HG03135 (cell line): Measurements from ENCODE around the gene TM7SF3.
"Not testable (repeated sequence)": the region's sequence is repeated elsewhere in the genome, so short reads cannot be mapped to it uniquely, and the experiment has no call there.

Experiments used
- ATAC-seq: cut with Tn5 transposase; IDR thresholded peaks from one replicate; pipeline ENCODE4 v1.9.1; 2021; ENCODE audit warnings: mild to moderate bottlenecking, moderate library complexity; ENCODE audit not compliant: unreplicated experiment

Gene TM7SF3

GRCh38 chr12:26987634-26988424, 26.4 kb downstream of the TM7SF3 start:
- ATAC-seq = no peak

DNA sequence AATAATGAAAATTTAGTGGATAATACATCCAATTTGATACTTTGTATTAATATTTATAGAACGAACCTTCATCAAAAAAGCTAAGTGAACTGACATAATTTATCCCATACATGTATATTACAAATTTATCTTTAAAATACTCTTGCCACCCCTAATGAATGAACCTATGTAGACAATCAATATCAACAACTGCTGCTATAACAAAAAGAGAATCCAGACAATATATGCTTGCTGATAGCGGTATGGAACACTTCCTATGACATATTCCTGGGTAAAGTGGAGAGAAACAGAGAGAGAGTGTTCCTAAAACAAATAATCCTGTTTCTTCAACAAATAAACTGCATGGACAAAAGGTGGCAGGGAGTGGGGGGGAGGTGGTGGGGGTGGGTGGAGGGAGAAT, 31.3 kb downstream of the TM7SF3 start:
- no peak for ATAC-seq

DNA sequence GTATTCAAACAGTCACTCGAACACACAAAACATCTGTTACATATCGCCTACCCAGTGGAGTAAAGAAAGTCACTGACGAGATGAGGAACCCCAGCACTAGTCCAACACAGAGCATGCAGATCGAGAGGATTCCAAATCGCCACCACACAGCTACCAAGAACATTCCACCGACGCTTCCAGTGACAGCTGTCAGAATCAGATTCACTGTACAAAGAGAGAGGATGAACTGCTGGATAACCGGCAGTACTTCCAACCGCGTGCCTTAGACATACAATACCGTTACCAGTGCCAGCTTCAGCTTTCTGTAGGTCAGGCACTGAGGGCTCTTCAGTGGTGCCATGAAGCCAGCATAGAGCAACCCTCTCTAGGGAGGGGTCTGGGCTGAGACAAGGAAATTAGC, 34.5 kb downstream of the TM7SF3 start:
- ATAC-seq = no peak

- ATAC-seq = no peak
These were observed 35.4 kb downstream of the TM7SF3 start for GRCh38 chr12:26978801-26979200.

GRCh38 chr12:26976687-26977086, 37.5 kb downstream of the TM7SF3 start:
- ATAC-seq = no peak

GRCh38 chr12:26971963-26972362, 42.2 kb downstream of the TM7SF3 start:
- peak; percentile 95 for ATAC-seq

DNA sequence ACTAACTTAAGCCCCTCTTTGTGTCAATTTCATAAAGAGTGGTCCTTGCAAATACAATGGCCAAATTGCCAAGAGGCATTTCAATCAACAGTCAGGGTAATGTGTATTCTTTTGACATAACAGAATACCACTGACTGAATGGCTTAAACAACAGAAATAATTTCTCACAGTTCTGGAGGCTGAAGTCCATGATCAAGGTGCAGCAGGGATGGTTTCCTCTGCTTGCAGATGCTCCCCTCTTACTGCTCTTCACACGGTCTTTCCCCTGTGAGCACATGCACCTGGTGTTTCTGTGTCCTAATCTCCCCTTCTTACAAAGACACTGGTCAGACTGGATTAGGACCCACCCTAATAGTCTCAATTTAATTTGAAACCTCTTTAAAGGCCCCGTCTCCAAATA, 44.0 kb downstream of the TM7SF3 start:
- no peak for ATAC-seq

DNA sequence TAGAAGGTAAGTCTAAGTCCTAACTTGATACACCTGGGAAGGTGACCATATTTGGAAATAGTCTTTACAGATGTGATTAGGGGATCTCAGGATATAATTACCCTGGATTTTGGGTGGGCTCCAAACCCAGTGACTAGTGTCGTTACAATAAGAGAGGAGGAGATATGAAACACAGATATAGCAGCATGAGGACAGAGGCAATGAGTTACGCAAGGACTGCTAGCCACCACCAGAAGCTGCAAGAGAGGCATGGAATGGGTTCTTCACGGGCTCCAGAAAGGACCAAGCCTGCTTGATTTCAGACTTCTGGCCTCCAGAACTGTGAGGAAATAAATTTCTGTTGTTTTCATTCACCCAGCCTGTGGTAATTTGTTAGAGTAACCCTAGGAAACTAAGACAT, 47.3 kb downstream of the TM7SF3 start:
- no peak for ATAC-seq

GRCh38 chr12:26963413-26963812, 50.8 kb downstream of the TM7SF3 start:
- no peak for ATAC-seq

- ATAC-seq = no peak
These were observed 52.4 kb downstream of the TM7SF3 start for GRCh38 chr12:26961803-26962202.

GRCh38 chr12:26961391-26961790, 52.8 kb downstream of the TM7SF3 start:
- not testable (repeated sequence) for ATAC-seq

DNA sequence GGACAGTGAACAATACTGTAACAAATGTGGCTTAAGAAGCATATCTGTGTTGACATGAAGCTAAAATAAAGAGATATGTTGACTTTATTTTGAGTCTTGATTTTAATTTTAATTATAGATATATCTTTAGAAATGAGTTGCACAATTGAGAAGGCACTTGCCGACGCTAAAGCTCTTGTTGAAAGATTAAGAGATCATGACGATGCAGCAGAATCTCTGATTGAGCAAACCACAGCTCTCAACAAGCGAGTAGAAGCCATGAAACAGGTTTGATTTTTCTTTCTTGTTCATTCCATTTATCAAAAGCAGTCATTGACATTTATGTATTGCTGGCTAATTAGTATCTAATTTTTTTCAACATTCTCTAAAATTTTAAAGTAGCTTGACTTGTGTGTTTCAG, 60.2 kb downstream of the TM7SF3 start:
- ATAC-seq = no peak

GRCh38 chr12:26953447-26953846, 60.7 kb downstream of the TM7SF3 start:
- no peak for ATAC-seq

DNA sequence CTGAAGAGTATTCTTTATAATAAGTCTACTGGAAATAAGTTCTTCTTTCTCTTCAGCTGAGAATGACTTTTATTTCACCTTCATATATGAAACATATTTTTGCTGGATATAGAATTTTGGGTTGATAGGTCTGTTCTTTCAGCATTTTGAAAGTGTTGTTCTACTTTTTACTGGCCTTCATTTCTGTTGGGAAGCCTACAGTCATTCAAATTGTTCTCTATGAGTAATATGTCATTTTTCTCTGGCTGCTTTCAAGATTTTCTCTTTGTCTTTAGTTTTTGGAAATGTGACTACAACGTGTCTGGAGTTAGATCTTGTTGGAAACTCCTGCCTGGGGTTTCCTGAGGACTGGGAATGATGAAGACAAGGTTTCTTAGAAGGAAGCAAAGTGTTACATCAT, 65.9 kb downstream of the TM7SF3 start:
- ATAC-seq = no peak

- ATAC-seq = no peak
These were observed 73.0 kb downstream of the TM7SF3 start for GRCh38 chr12:26941215-26941594.

- no peak for ATAC-seq
These were observed 73.5 kb downstream of the TM7SF3 start for GRCh38 chr12:26940516-26941214.

DNA sequence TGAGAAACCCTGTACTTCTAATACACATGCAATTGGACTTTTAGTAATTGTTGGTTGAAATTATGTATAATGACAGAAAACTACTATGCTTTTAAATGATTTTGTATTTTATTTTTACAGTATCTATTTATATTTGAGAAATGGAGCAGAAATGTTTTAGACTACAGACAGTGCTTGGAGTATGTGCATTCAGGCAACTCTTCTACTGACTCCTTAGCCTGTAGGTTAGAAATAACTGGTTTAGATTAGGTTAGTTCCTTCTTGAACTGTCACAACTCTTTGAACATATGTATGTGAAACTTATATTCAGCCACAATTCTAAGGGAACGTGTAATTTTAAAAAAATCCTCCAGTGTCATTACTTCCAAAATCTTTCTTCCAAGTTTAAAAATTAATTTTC, 74.2 kb downstream of the TM7SF3 start:
- no peak for ATAC-seq

DNA sequence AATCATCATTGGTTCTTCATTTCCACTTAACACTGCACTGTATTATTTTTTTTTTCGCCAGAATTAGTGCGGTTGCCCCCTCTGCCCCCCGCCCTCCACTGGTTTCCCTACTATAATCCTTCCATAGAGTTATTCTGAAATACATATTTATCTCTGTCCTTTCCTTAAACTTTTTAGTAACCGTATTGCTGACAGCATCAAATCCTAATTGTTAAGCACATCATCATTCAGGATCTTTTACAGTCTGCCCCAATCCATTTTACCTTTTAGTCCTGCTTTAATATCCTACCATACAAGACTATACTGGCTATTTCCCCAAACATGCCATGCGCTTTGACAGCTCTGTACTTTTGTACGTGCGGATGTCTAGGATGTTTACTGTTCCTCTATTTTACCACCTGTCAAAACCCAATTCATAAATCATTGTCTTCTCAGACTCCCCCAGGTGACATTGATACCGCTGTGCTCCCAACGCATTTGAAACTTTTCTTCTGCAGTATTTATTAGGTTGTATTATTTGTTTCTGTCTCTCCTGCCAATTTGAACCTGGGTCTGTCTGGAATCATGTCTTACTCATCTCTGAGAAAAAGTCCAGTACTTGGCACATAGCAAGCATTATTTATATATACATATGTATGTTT, 74.9 kb downstream of the TM7SF3 start:
- no peak for ATAC-seq

- ATAC-seq = peak; percentile 19
These were observed 75.5 kb downstream of the TM7SF3 start for GRCh38 chr12:26938701-26939062.

DNA sequence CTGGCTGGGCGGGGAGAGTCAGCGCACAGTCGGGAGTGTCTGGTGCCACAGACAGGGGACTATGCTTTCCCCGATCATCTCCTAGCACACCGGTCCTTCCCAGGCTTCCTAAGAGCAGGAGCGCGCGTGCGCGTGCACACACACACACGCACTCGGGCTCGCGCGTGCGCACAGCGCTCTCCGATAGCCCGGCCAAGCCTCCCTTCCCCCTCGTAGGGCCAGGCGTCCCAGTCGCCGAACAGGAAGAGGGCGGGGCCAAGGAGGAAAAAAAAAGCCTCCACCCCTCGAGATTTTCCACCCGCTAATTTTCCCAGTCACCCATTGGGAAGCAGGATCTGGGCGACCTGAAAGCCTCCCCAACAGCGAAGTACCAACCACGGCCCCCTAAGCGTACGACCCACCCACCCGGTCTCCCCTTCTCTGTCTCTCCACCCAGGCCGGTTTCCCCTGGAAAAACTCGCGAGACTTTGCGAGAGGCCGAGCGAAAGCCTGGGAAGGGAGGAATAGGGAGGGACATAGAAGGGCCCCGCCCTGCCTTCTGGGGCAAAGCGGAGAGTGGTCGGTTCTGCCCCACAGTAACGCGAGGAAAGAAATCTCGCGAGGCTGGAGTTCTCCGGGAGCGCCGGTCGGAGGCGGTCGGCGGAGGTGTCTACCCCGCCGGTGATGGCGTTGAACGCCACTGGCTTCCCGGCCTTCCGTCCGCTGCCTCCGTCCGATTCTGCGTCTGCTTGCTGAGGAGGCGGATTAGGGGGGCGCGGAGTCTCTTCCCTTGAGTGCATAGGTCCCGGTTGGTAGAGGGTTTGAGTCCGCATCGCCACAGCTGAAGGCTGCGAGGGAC, 76.1 kb downstream of the TM7SF3 start, which contains the start of the genes FGFR1OP2 and INTS13:
FGFR1OP2 (plus strand) TSS at position 608 of the 838 bp plus-strand sequence. CDS start 15,689 bp downstream, outside the sequence.
INTS13 (minus strand) TSS at position 119 of the 838 bp plus-strand sequence. CDS start 1,178 bp downstream, outside the sequence.
- ATAC-seq = peak; percentile 84

GRCh38 chr12:26937443-26937862, 76.7 kb downstream of the TM7SF3 start:
- ATAC-seq = no peak
